Naive thymus-derived CD8-positive, alpha-beta T cell (primary cell): ENCODE data around the gene FA2H. TPM values are rescaled to one million over a fixed set of nuclear protein-coding genes. Genes with fewer than 3 reads are reported as not detected.
A peak's percentile ranks its signal among the peaks of the same experiment; 100 is the strongest.

ENCODE experiments used
- ATAC-seq, 2 donors: fragments of 150-1000 bp; cut with Tn5 transposase in 1 of 2; sonication (Bioruptor Pico), chemical (Tn5 transposase) in 1 of 2; 1 replicate in 1 of 2; 2 replicates in 1 of 2; pipeline ENCODE4 v1.10.0; 2021; ENCODE audit warnings: mild to moderate bottlenecking in 2 of 2, moderate library complexity in 2 of 2
- POLR2A ChIA-PET: fragments of 350-600 bp; sonication (Branson Sonifier 250); formaldehyde crosslinking; loops from one replicate; lab custom pipeline; 2021; ENCODE audit warnings: antibody characterized with exemption; lab: Charles Lee
- DNase-seq, 10 donors: peaks; one replicate each; pipeline versions ENCODE4 v3.0.0 to v3.0.0-alpha.2; 2020 to 2022
- H3K27ac Mint-ChIP-seq, 10 donors: one replicate each; pipeline ENCODE4 v1.8.0; 2020 to 2022; ENCODE audit warnings: mild to moderate bottlenecking in 10 of 10, mixed read lengths in 10 of 10, moderate library complexity in 4 of 10, inconsistent platforms in 1 of 10
- H3K27me3 Mint-ChIP-seq, 5 donors: one replicate each; pipeline ENCODE4 v1.8.0; 2021 to 2022; ENCODE audit warnings: mixed read lengths in 5 of 5
- H3K36me3 Mint-ChIP-seq, 3 donors: one replicate each; pipeline ENCODE4 v1.8.0; 2020 to 2022; ENCODE audit warnings: mixed read lengths in 3 of 3, mild to moderate bottlenecking in 2 of 3, inconsistent platforms in 1 of 3
- H3K4me1 Mint-ChIP-seq, 4 donors: one replicate each; pipeline ENCODE4 v1.8.0; 2021 to 2022; ENCODE audit warnings: mixed read lengths in 4 of 4
- H3K4me3 Mint-ChIP-seq, 10 donors: one replicate each; pipeline ENCODE4 v1.8.0; 2020 to 2022; ENCODE audit warnings: mild to moderate bottlenecking in 10 of 10, mixed read lengths in 10 of 10, moderate library complexity in 6 of 10, inconsistent platforms in 1 of 10
- H3K9me3 Mint-ChIP-seq, 9 donors: one replicate each; pipeline ENCODE4 v1.8.0; 2020 to 2022; ENCODE audit warnings: mixed read lengths in 9 of 9, mild to moderate bottlenecking in 3 of 9, inconsistent platforms in 1 of 9, moderate library complexity in 1 of 9
- polyA plus RNA-seq, 3 donors: library from polyadenylated mRNA; unstranded; fragments of 300-500 nt; fragmentation: Illumina TruSeq; gene quantifications; one replicate each; pipeline ENCODE4 v1.2.3, GENCODE V29; 2021
- total RNA-seq, 8 experiments: library from RNA in 2 of 8; stranded (reverse) in 2 of 8; gene quantifications; one replicate each; pipeline ENCODE4 v1.2.3 and lab custom pipeline; 2021 to 2026

FA2H gene
- total and polyA plus RNA-seq, 5 experiments from 2014 or later = not detected

- Mint-ChIP-seq H3K9me3 (no peaks in the 10 kb centered on the region), H3K36me3 (no peaks in the 10 kb centered on the region), H3K4me3 (peak overlapping the region in 1 of 10 donors; percentile 75), H3K4me1 (peaks cover 2 to 7% (median 3%) of the 10 kb centered on the region in 4 donors), H3K27me3 (no peaks in the 10 kb centered on the region), H3K27ac (peak overlapping the region in 1 of 10 donors; percentile 71)
- no peak for DNase-seq
- POLR2A ChIA-PET = interaction anchor here (1.4 kb wide), 1 partner anchor 11 kb away, joined by 5 read pairs; the partner anchor contains the start of gene MLKL
- no peak for ATAC-seq
Measured at GRCh38 chr16:74711938-74712337, 62.7 kb downstream of the FA2H start.

GRCh38 chr16:74710401-74710800 lies 64.2 kb downstream of the FA2H start:
- ATAC-seq = no peak
- POLR2A ChIA-PET = interaction anchor here (0.7 to 1.4 kb wide), 2 partner anchors 10 to 36 kb away, joined by 5 to 8 read pairs; partner anchors contain the start of gene MLKL
- Mint-ChIP-seq H3K27me3 (no peaks in the 10 kb centered on the region), H3K4me3 (no peak overlapping the region), H3K4me1 (peaks cover 2 to 7% (median 3%) of the 10 kb centered on the region in 4 donors), H3K27ac (no peak overlapping the region), H3K9me3 (no peaks in the 10 kb centered on the region), H3K36me3 (no peaks in the 10 kb centered on the region)
- no peak for DNase-seq

DNA sequence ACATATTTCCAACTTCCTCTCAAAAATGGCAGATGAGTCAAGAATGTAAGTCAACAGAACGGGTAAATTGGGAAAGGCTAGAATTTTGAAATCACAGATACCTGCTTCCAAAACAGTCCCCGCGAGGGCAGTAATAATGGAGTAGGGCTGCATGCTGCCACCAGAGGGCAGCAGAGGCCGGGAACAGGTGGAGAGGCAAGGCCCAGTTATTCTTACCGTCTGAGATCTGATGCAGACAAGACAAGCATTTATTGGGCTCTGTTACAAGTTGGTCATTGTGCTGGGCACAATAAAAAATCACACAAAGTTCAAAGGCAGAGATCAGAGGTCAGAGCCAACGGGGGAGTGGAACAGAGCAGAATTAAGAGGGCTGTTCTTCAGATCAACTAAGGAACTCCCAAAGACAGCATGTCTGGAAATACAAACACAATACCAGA lies 65.2 kb downstream of the FA2H start:
- DNase-seq (peak; percentile 64 to 87 (median 76)), ATAC-seq (peak; percentile 99 to 100)
- H3K36me3 Mint-ChIP-seq = no peaks in the 10 kb centered on the region
- H3K27ac Mint-ChIP-seq = peak overlapping the region in 5 of 10 donors; percentile 9 to 67 (median 19)
- peaks cover 2 to 7% (median 4%) of the 10 kb centered on the region in 4 donors for H3K4me1 Mint-ChIP-seq
- POLR2A ChIA-PET = interaction anchor here (1.4 kb wide), 1 partner anchor 9 kb away, joined by 5 read pairs; the partner anchor contains the start of gene MLKL
- no peaks in the 10 kb centered on the region for H3K9me3 Mint-ChIP-seq
- H3K4me3 Mint-ChIP-seq = no peak overlapping the region
- H3K27me3 Mint-ChIP-seq = no peaks in the 10 kb centered on the region

DNA sequence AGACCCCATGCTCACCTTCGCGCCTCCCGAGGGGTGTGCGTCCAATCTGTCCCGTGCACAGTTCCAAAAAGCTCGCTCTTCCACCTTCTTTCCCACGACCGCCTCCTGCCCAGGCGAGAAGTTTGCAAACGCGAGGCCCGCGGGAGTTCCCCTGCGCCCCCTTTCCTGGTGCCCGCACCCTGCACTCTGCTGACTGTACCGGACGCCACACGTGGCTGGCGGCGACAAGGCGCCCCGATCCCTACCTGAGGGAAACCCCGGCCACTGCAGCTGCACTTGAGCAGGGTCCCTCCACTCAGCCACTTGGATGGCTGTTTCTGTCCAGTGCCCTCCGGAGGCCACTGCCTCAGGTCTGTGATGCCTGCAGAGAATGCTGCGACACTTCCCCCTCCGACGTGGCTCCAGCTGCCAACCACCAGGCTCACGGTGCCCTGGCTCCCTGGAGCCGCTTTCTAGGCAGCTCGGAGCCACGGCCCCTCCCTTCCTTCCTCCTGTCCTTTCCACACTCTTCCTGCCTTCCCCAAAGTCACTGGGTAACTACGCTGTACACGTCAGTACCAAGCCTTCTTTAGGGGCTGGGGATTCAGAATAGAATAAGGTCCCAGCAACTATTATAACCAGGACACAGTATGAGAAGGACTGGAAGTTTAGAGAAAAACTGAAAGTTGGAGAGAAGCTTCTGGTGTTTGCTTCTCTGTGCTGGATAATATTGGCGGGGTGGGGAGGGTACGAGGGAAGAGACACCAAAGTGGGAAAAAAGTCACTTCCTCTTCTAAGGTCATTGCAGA lies 74.0 kb downstream of the FA2H start, which contains the start of gene MLKL:
Gene MLKL (minus strand): TSS at position 425 of the 788 bp plus-strand sequence. CDS start 5,105 bp downstream, outside the sequence.
- ATAC-seq (peak; percentile 86), DNase-seq (peak; percentile 29 to 69 (median 46))
- POLR2A ChIA-PET = interaction anchor here (0.6 to 2.9 kb wide), 9 partner anchors 9 to 947 kb away, joined by 3 to 32 read pairs (median 3); partner anchors contain the start of genes GLG1, KARS1, RFWD3 and TERF2IP
- Mint-ChIP-seq H3K4me3 (peak within 1 kb of the TSS; percentile 90 to 100 (median 98)), H3K9me3 (no peaks in the 10 kb centered on the region), H3K27me3 (no peaks in the 10 kb centered on the region), H3K4me1 (peaks cover 21 to 63% (median 54%) of the 10 kb centered on the region in 4 donors), H3K27ac (peak within 1 kb of the TSS; percentile 93 to 99 (median 98)), H3K36me3 (peaks cover 0 to 12% (median 2%) of the 10 kb centered on the region in 3 donors)

- Mint-ChIP-seq H3K36me3 (peaks cover 0 to 17% (median 2%) of the 10 kb centered on the region in 3 donors), H3K27ac (peak overlapping the region; percentile 93 to 99 (median 98)), H3K9me3 (no peaks in the 10 kb centered on the region), H3K4me1 (peaks cover 21 to 66% (median 59%) of the 10 kb centered on the region in 4 donors), H3K27me3 (no peaks in the 10 kb centered on the region), H3K4me3 (peak overlapping the region; percentile 90 to 100 (median 98))
- ATAC-seq (peak; percentile 39 to 46), DNase-seq (peak in 7 of 10 donors; percentile 6 to 41 (median 25))
- POLR2A ChIA-PET = interaction anchor here (0.6 to 2.9 kb wide), 8 partner anchors 10 to 947 kb away, joined by 3 to 32 read pairs (median 4); partner anchors contain the start of genes GLG1, KARS1, RFWD3 and TERF2IP
Measured at GRCh38 chr16:74700116-74700437, 74.5 kb downstream of the FA2H start.

GRCh38 chr16:74699666-74700065 lies 75.0 kb downstream of the FA2H start:
- Mint-ChIP-seq H3K36me3 (peaks cover 0 to 21% (median 2%) of the 10 kb centered on the region in 3 donors), H3K4me3 (peak overlapping the region; percentile 69 to 100 (median 98)), H3K4me1 (peaks cover 21 to 65% (median 59%) of the 10 kb centered on the region in 4 donors), H3K27me3 (no peaks in the 10 kb centered on the region), H3K9me3 (no peaks in the 10 kb centered on the region), H3K27ac (peak overlapping the region; percentile 49 to 99 (median 94))
- POLR2A ChIA-PET = interaction anchor here (1.3 to 2.9 kb wide), 4 partner anchors 9 to 948 kb away, joined by 3 to 32 read pairs (median 4); partner anchors contain the start of genes KARS1, RFWD3 and TERF2IP
- no peak for DNase-seq
- ATAC-seq = no peak

GRCh38 chr16:74698222-74698621 lies 76.4 kb downstream of the FA2H start:
- Mint-ChIP-seq H3K27me3 (no peaks in the 10 kb centered on the region), H3K4me3 (peak overlapping the region in 9 of 10 donors; percentile 19 to 100 (median 94)), H3K9me3 (no peaks in the 10 kb centered on the region), H3K4me1 (peaks cover 19 to 72% (median 59%) of the 10 kb centered on the region in 4 donors), H3K36me3 (peaks cover 0 to 33% (median 5%) of the 10 kb centered on the region in 3 donors), H3K27ac (peak overlapping the region; percentile 35 to 99 (median 84))
- ATAC-seq (no peak), DNase-seq (no peak)
- POLR2A ChIA-PET = interaction anchor here (0.6 kb wide), 1 partner anchor 51 kb away, joined by 3 read pairs; no protein-coding TSS in a partner anchor

DNA sequence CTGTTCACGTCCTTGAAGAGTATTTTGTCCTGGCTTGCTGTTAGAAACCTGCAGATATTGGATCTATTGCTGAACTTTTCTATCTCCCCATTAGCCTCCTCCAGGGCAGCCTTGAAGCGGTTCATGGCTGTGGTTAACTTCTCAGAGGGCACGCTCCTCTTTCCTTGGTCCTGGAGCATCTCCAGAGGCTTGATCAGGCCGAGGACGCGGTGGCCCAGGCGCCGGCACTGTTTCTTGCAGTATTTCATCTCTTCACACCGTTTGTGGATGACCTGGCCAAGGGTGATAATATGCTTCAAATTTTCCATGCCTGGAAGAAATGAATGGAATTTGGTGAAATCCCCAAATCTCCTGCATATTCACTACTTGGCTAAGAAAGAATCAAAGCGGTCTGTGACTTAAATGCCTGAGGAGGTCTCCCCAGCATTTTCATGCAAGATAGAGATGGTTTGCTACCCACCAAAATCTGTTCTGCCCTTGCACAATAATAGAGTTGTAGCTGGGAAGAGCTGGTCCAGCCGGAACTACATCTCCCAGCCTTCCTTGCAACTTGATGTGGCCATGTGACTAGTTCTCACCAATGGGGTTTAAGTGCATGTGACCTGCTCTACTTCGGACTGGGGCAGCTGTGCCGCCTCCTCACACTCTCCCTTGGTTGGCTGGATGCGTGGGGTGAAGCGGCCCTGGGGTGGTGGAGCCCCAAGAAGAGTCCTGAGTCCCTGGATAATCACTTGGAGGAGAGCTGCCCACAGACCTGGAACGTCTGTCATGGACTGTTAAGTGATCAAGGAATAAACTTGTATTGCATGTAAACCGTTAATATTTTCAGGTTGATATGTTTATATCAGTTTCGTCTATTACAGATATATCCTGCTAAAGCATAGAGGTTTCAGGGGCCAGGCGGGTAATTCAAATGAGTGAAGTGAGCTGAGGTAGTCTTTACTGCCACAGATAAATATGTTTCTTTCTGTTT lies 78.9 kb downstream of the FA2H start:
- peaks cover 0 to under 1% (median 0%) of the 10 kb centered on the region in 9 donors for H3K9me3 Mint-ChIP-seq
- ATAC-seq (peak; percentile 60 to 72), DNase-seq (peak in 9 of 10 donors; percentile 40 to 80 (median 54))
- POLR2A ChIA-PET = interaction anchor here (0.5 to 1.2 kb wide), 2 partner anchors 29 to 194 kb away, joined by 3 to 5 read pairs; partner anchors contain the start of gene RFWD3
- H3K36me3 Mint-ChIP-seq = peaks cover 8 to 54% (median 20%) of the 10 kb centered on the region in 3 donors
- H3K4me3 Mint-ChIP-seq = peak overlapping the region; percentile 74 to 91 (median 82)
- peaks cover 18 to 58% (median 53%) of the 10 kb centered on the region in 4 donors for H3K4me1 Mint-ChIP-seq
- H3K27me3 Mint-ChIP-seq = no peaks in the 10 kb centered on the region
- peak overlapping the region; percentile 48 to 93 (median 75) for H3K27ac Mint-ChIP-seq

- Mint-ChIP-seq H3K4me1 (peaks cover 8 to 21% (median 19%) of the 10 kb centered on the region in 4 donors), H3K4me3 (no peak overlapping the region), H3K36me3 (peaks cover 18 to 87% (median 40%) of the 10 kb centered on the region in 3 donors), H3K9me3 (peaks cover 0 to 1% (median 0%) of the 10 kb centered on the region in 9 donors), H3K27ac (peak overlapping the region in 3 of 10 donors; percentile 29 to 67 (median 31)), H3K27me3 (no peaks in the 10 kb centered on the region)
- DNase-seq (no peak), ATAC-seq (no peak)
- POLR2A ChIA-PET = interaction anchor here (0.9 kb wide), 2 partner anchors 9 to 25 kb away, joined by 3 to 4 read pairs; partner anchors contain the start of genes MLKL and RFWD3
Measured at GRCh38 chr16:74691093-74691855, 83.3 kb downstream of the FA2H start.

GRCh38 chr16:74682556-74682955 lies 92.1 kb downstream of the FA2H start:
- no peak for ATAC-seq
- POLR2A ChIA-PET = no interaction called here
- Mint-ChIP-seq H3K27ac (peak overlapping the region in 1 of 10 donors; percentile 57), H3K36me3 (peaks cover 0 to 81% (median 14%) of the 10 kb centered on the region in 3 donors), H3K4me1 (peaks cover 0 to 5% (median under 1%) of the 10 kb centered on the region in 4 donors), H3K27me3 (no peaks in the 10 kb centered on the region), H3K9me3 (no peaks in the 10 kb centered on the region), H3K4me3 (no peak overlapping the region)
- no peak for DNase-seq

DNA sequence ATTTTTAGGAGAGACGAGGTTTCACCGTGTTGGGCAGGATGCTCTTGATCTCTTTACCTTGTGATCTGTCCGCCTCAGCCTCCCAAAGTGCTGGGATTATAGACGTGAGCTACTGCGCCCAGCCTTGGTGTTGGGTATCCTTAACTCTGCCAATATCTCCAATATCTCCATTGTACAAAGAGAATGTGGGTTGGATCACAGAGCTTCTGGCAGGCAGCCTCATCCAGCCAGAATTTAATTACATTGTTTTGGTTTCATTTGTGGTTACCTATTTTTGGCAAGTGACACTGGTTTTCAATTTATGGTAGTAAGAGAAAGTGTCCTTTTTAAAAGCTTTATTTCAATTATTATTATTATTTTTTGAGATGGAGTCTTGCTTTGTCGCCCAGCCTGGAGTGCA lies 93.9 kb downstream of the FA2H start:
- ATAC-seq (no peak), DNase-seq (no peak)
- H3K9me3 Mint-ChIP-seq = no peaks in the 10 kb centered on the region
- POLR2A ChIA-PET = no interaction called here
- peaks cover 0 to 81% (median 11%) of the 10 kb centered on the region in 3 donors for H3K36me3 Mint-ChIP-seq
- H3K27ac Mint-ChIP-seq = no peak overlapping the region
- H3K4me3 Mint-ChIP-seq = no peak overlapping the region
- no peaks in the 10 kb centered on the region for H3K27me3 Mint-ChIP-seq
- H3K4me1 Mint-ChIP-seq = peaks cover 0 to 5% (median under 1%) of the 10 kb centered on the region in 4 donors
